WTC11 (cell line): Measurements from ENCODE around the gene LARGE1. TPM values are rescaled to one million over a fixed set of nuclear protein-coding genes. Genes with fewer than 3 reads are reported as not detected.

ENCODE experiments used
- ATAC-seq: fragments of 200-7000 bp; cut with Tn5 transposase; 2 replicates; pipeline ENCODE4 v1.10.0; 2021; ENCODE audit warnings: mild to moderate bottlenecking, moderate library complexity
- CTCF ChIA-PET: fragments of 300-600 bp; sonication (Branson Sonifier 250); formaldehyde crosslinking; loops from one replicate; lab custom pipeline; 2021; ENCODE audit warnings: antibody characterized with exemption; lab: Charles Lee
- POLR2A ChIA-PET: fragments of 350-600 bp; sonication (Branson Sonifier 250); formaldehyde crosslinking; loops from one replicate; lab custom pipeline; 2021; ENCODE audit warnings: antibody characterized with exemption; lab: Charles Lee
- DNase-seq: peaks from one replicate; pipeline ENCODE4 v3.0.0; 2021; ENCODE audit warnings: low spot score
- H3K27ac Mint-ChIP-seq: 2 replicates; pipeline ENCODE4 v1.8.0; 2021; ENCODE audit warnings: mixed read lengths
- H3K27me3 Mint-ChIP-seq: 2 replicates; pipeline ENCODE4 v1.8.0; 2021; ENCODE audit warnings: low read depth, mild to moderate bottlenecking, moderate library complexity, mixed read lengths
- H3K36me3 Mint-ChIP-seq: 2 replicates; pipeline ENCODE4 v1.8.0; 2021; ENCODE audit warnings: mixed read lengths
- H3K4me1 Mint-ChIP-seq: 2 replicates; pipeline ENCODE4 v1.8.0; 2022; ENCODE audit warnings: mixed read lengths
- H3K4me3 Mint-ChIP-seq: 2 replicates; pipeline ENCODE4 v1.8.0; 2021; ENCODE audit warnings: mild to moderate bottlenecking, moderate library complexity, mixed read lengths
- H3K9me3 Mint-ChIP-seq: 2 replicates; pipeline ENCODE4 v1.8.0; 2021; ENCODE audit warnings: mixed read lengths
- ATF1 ChIP-seq: sonication (generic); formaldehyde crosslinking; IDR thresholded peaks from 2 replicates; pipeline ENCODE4 v1.8.1; 2023; ENCODE audit warnings: mild to moderate bottlenecking, moderate library complexity, missing genetic modification reagents
- ATF2 ChIP-seq: sonication (generic); formaldehyde crosslinking; IDR thresholded peaks from 2 replicates; pipeline ENCODE4 v1.8.1; 2022; ENCODE audit warnings: low read depth, missing genetic modification reagents, borderline replicate concordance
- CREB1 ChIP-seq: sonication (generic); formaldehyde crosslinking; IDR thresholded peaks from 2 replicates; pipeline ENCODE4 v1.8.0; 2023; ENCODE audit warnings: mild to moderate bottlenecking, missing genetic modification reagents
- CTCF ChIP-seq: fragments of 200-600 bp; IDR thresholded peaks from 2 replicates; pipeline ENCODE4 v1.8.0; 2022; ENCODE audit warnings: antibody characterized with exemption
- E2F1 ChIP-seq: sonication (generic); formaldehyde crosslinking; IDR thresholded peaks from 2 replicates; pipeline ENCODE4 v1.8.0; 2022; ENCODE audit warnings: mild to moderate bottlenecking, missing genetic modification reagents
- ERG ChIP-seq: fragments of 250-450 bp; sonication (Bioruptor Pico); IDR thresholded peaks from 2 replicates; pipeline ENCODE4 v1.8.0; 2021; ENCODE audit warnings: mild to moderate bottlenecking
- FOXJ3 ChIP-seq: sonication (generic); formaldehyde crosslinking; IDR thresholded peaks from 2 replicates; pipeline ENCODE4 v1.9.0; 2021; ENCODE audit warnings: missing genetic modification reagents, mild to moderate bottlenecking, borderline replicate concordance
- FOXP4 ChIP-seq: sonication (generic); formaldehyde crosslinking; IDR thresholded peaks from 2 replicates; pipeline ENCODE4 v1.8.0; 2022; ENCODE audit warnings: mild to moderate bottlenecking, missing genetic modification reagents
- HMGA2 ChIP-seq: fragments of 250-450 bp; sonication (Bioruptor Pico); IDR thresholded peaks from 2 replicates; pipeline ENCODE4 v1.4.0; 2021; ENCODE audit warnings: mild to moderate bottlenecking, moderate library complexity
- IRF1 ChIP-seq: sonication (generic); formaldehyde crosslinking; IDR thresholded peaks from 2 replicates; pipeline ENCODE4 v1.8.0; 2023; ENCODE audit warnings: missing genetic modification reagents
- MXD4 ChIP-seq: fragments of 250-450 bp; sonication (Bioruptor Pico); IDR thresholded peaks from 2 replicates; pipeline ENCODE4 v1.8.0; 2021; ENCODE audit warnings: mild to moderate bottlenecking, moderate library complexity, borderline replicate concordance
- NR3C1 ChIP-seq: sonication (generic); formaldehyde crosslinking; conservative IDR thresholded peaks from 2 replicates; pipeline ENCODE4 v1.8.1; 2023; ENCODE audit warnings: low read depth, mild to moderate bottlenecking, missing genetic modification reagents
- PRDM15 ChIP-seq: sonication (generic); formaldehyde crosslinking; IDR thresholded peaks from 2 replicates; pipeline ENCODE4 v1.8.0; 2022; ENCODE audit warnings: missing genetic modification reagents
- PRRX2 ChIP-seq: fragments of 250-450 bp; sonication (Bioruptor Pico); IDR thresholded peaks from 2 replicates; pipeline ENCODE4 v1.8.0; 2021; ENCODE audit warnings: mild to moderate bottlenecking
- RELA ChIP-seq: sonication (generic); formaldehyde crosslinking; IDR thresholded peaks from 2 replicates; pipeline ENCODE4 v1.8.1; 2022; ENCODE audit warnings: missing genetic modification reagents, mild to moderate bottlenecking, borderline replicate concordance
- ZBTB21 ChIP-seq: sonication (generic); formaldehyde crosslinking; IDR thresholded peaks from 2 replicates; pipeline ENCODE4 v1.8.1; 2023; ENCODE audit warnings: mild to moderate bottlenecking, missing genetic modification reagents, borderline replicate concordance
- ZNF532 ChIP-seq: fragments of 250-450 bp; sonication (Bioruptor Pico); IDR thresholded peaks from 2 replicates; pipeline ENCODE4 v1.9.0; 2021; ENCODE audit warnings: mild to moderate bottlenecking, borderline replicate concordance
- total RNA-seq: library from RNA; stranded (reverse); gene quantifications from 3 replicates; pipeline ENCODE4 v1.2.3, GENCODE V29; 2021

Gene LARGE1
- total RNA-seq, 1 experiment from 2014 or later = 72.6 TPM

- ChIA-PET CTCF (no interaction called here), POLR2A (no interaction called here)
- DNase-seq (no peak), ATAC-seq (no peak)
- no peak overlapping the region for H3K4me3 Mint-ChIP-seq
- peaks cover 91% of the 10 kb centered on the region for H3K4me1 Mint-ChIP-seq
- H3K36me3 Mint-ChIP-seq = peaks cover 12% of the 10 kb centered on the region
- no peak overlapping the region for H3K27ac Mint-ChIP-seq
- no peaks in the 10 kb centered on the region for H3K27me3 Mint-ChIP-seq
- peaks cover 7% of the 10 kb centered on the region for H3K9me3 Mint-ChIP-seq
- no peak for TF ChIP-seq CREB1 (CRISPR knock-in tag)
- no peak for TF ChIP-seq PRRX2 (CRISPR knock-in tag)
- TF ChIP-seq ATF2 = no peak
- TF ChIP-seq PRDM15 (CRISPR knock-in tag) = no peak
- TF ChIP-seq NR3C1 = no peak
- TF ChIP-seq ZNF532 (CRISPR knock-in tag) = no peak
- no peak for TF ChIP-seq MXD4
- TF ChIP-seq FOXJ3 (CRISPR knock-in tag) = no peak
- no peak for TF ChIP-seq ATF1 (CRISPR knock-in tag)
- no peak for TF ChIP-seq HMGA2 (CRISPR knock-in tag)
- TF ChIP-seq IRF1 = no peak
- no peak for TF ChIP-seq CTCF
- no peak for TF ChIP-seq RELA
- no peak for TF ChIP-seq ZBTB21
- TF ChIP-seq ERG (CRISPR knock-in tag) = no peak
- no peak for TF ChIP-seq E2F1 (CRISPR knock-in tag)
- no peak for TF ChIP-seq FOXP4 (CRISPR knock-in tag)
These were observed 28.8 kb downstream of the LARGE1 start for GRCh38 chr22:33891455-33891854.
